Adrenal gland (tissue), 12 donors: ENCODE data around the gene CLEC7A. TPM values are rescaled to one million over a fixed set of nuclear protein-coding genes. Genes with fewer than 3 reads are reported as not detected.
A peak's percentile ranks its signal among the peaks of the same experiment; 100 is the strongest.

Source experiments
- DNase-seq, 7 donors: peaks; one replicate each; pipeline ENCODE4 v3.0.0-alpha.2; 2019 to 2020
- H3K27ac ChIP-seq, 5 donors: fragments of 200-600 bp; sonication (generic) in 4 of 5; 1 replicate in 3 of 5; 2 replicates in 2 of 5; pipeline versions ENCODE4 v1.5.1 to v1.8.0; 2016 to 2020; ENCODE audit warnings: mild to moderate bottlenecking in 1 of 5
- H3K27me3 ChIP-seq: fragments of 200-600 bp; 2 replicates; pipeline ENCODE4 v1.8.0; 2021
- H3K36me3 ChIP-seq, 2 donors: fragments of 200-600 bp; replicated peaks in 1 of 2; 1 replicate in 1 of 2; 2 replicates in 1 of 2; pipeline versions ENCODE4 v1.5.1 to v1.8.0; 2018 to 2022
- H3K4me1 ChIP-seq, 2 donors: fragments of 200-600 bp; replicated peaks in 1 of 2; 1 replicate in 1 of 2; 2 replicates in 1 of 2; pipeline versions ENCODE4 v1.5.1 to v1.8.0; 2018 to 2021
- H3K4me3 ChIP-seq, 4 donors: fragments of 200-600 bp; sonication (generic) in 3 of 4; one replicate each; pipeline ENCODE4 v1.5.1; 2016 to 2018
- H3K9me3 ChIP-seq, 3 donors: fragments of 200-600 bp; sonication (generic) in 1 of 3; replicated peaks in 1 of 3; 1 replicate in 2 of 3; 2 replicates in 1 of 3; pipeline versions ENCODE4 v1.5.1 to v1.8.0; 2016 to 2021
- POLR2A ChIP-seq, 2 donors: fragments of 450-650 bp; IDR thresholded peaks; one replicate each; pipeline ENCODE4 v1.6.1; 2017; ENCODE audit warnings: antibody characterized with exemption in 2 of 2, mild to moderate bottlenecking in 2 of 2, moderate library complexity in 1 of 2
- WGBS, 4 donors: extraction: QIAGEN DNeasy Blood & Tissue Kit in 2 of 4; methylation state at CpG; one replicate each; pipeline versions ENCODE4 v1.1.5 to v1.1.7; 2013 to 2017; 5-methylcytosine and 5-hydroxymethylcytosine counted together
- intact Hi-C, 2 donors: fragments of 100-400 bp; cut with DNase I; formaldehyde crosslinking; loops; one replicate each; pipeline versions ENCODE4 v1.14.1 to v1.15.0; 2022 to 2023
- polyA plus RNA-seq, 3 donors: library from polyadenylated mRNA; stranded (reverse); fragments of 200-250 nt in 2 of 3; fragments of 350-450 nt in 1 of 3; fragmentation: Illumina TruSeq in 1 of 3; extraction: RNeasy Lipid Tissue Mini Kit (QIAGEN cat#74804) in 1 of 3; gene quantifications; one replicate each; pipeline ENCODE4 v1.2.3, GENCODE V29; 2013 to 2014
- total RNA-seq, 9 donors: library from RNA; depleted of rRNA in 4 of 9; stranded (reverse); fragments of >200 nt in 4 of 9; fragments of 120-200 nt in 1 of 9; fragmentation: NEBNext Ultra II Directional in 1 of 9; extraction: Animal tissue kit (Norgen Biotek cat#: 25700) in 1 of 9; gene quantifications; one replicate each; pipeline versions ENCODE4 v1.1.0 to v1.2.4, GENCODE V29; 2013 to 2023
- TF ChIP-seq, protein P1 (sequence below), 6 experiments: fragments of 450-650 bp in 4 of 6; fragments of 200-600 bp in 2 of 6; sonication (generic) in 1 of 6; IDR thresholded peaks; 1 replicate in 5 of 6; 2 replicates in 1 of 6; pipeline versions ENCODE4 v1.5.1 to v1.8.0; 2016 to 2021; ENCODE audit warnings: antibody characterized with exemption in 6 of 6, mild to moderate bottlenecking in 2 of 6, moderate library complexity in 1 of 6
- donor health status: healthy with polysubstance abuse.
- donor health status: Bipolar disorder and iron deficiency.
- donor health status: DM: yes; HTN: yes; CAD: no.
- donor health status: DM: no; HTN: no; CAD: no.
- donor health status: DM: no; HTN: no; CAD: no.
- donor health status: DM: yes; HTN: yes; CAD: no.

The CLEC7A gene
- total and polyA plus RNA-seq, 12 donors: 3.3 to 23.6 (median 7.4) TPM

GRCh38 chr12:10102322-10102721 lies 27.7 kb downstream of the CLEC7A start:
- no peak overlapping the region for H3K4me3 ChIP-seq
- DNase-seq: peak in 3 of 7 donors; percentile 21 to 32 (median 22)
- intact Hi-C loops: no loop called here
- TF ChIP-seq, protein P1, sequence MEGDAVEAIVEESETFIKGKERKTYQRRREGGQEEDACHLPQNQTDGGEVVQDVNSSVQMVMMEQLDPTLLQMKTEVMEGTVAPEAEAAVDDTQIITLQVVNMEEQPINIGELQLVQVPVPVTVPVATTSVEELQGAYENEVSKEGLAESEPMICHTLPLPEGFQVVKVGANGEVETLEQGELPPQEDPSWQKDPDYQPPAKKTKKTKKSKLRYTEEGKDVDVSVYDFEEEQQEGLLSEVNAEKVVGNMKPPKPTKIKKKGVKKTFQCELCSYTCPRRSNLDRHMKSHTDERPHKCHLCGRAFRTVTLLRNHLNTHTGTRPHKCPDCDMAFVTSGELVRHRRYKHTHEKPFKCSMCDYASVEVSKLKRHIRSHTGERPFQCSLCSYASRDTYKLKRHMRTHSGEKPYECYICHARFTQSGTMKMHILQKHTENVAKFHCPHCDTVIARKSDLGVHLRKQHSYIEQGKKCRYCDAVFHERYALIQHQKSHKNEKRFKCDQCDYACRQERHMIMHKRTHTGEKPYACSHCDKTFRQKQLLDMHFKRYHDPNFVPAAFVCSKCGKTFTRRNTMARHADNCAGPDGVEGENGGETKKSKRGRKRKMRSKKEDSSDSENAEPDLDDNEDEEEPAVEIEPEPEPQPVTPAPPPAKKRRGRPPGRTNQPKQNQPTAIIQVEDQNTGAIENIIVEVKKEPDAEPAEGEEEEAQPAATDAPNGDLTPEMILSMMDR (IDR thresholded peaks at IDR 0.05): no peak
- TF ChIP-seq POLR2A (IDR thresholded peaks at IDR 0.05): no peak
- H3K27me3 ChIP-seq: no peaks in the 10 kb centered on the region
- H3K36me3 ChIP-seq: no peaks in the 10 kb centered on the region
- peaks cover 0 to 2% (median 0%) of the 10 kb centered on the region in 3 donors for H3K9me3 ChIP-seq
- peak overlapping the region in 1 of 5 donors; percentile 77 for H3K27ac ChIP-seq
- WGBS, 4 donors: 53 to 67% (median 62%) methylated on average over 1 to 2 of the region's 2 CpGs
- H3K4me1 ChIP-seq: peaks cover 0 to 13% of the 10 kb centered on the region in 2 donors

GRCh38 chr12:10101648-10102220 lies 28.3 kb downstream of the CLEC7A start:
- Histone ChIP-seq H3K9me3 (peaks cover 0 to 5% (median 0%) of the 10 kb centered on the region in 3 donors), H3K27ac (peak overlapping the region in 1 of 5 donors; percentile 77), H3K27me3 (no peaks in the 10 kb centered on the region), H3K4me3 (no peak overlapping the region), H3K36me3 (no peaks in the 10 kb centered on the region), H3K4me1 (peaks cover 0 to 13% of the 10 kb centered on the region in 2 donors)
- no peak for DNase-seq
- TF ChIP-seq POLR2A (IDR thresholded peaks at IDR 0.05): no peak
- TF ChIP-seq, protein P1 (IDR thresholded peaks at IDR 0.05): no peak
- intact Hi-C loops: no loop called here
- WGBS, 4 donors: 71 to 92% (median 78%) methylated on average over 1 of the region's 1 CpG

GRCh38 chr12:10101042-10101579 lies 28.9 kb downstream of the CLEC7A start:
- DNase-seq: peak in 3 of 7 donors; percentile 12 to 83 (median 30)
- intact Hi-C loops: no loop called here
- 40 to 51% (median 48%) methylated on average over 4 to 5 of the region's 5 CpGs for WGBS, 4 donors
- Histone ChIP-seq H3K4me1 (peaks cover 0 to 13% of the 10 kb centered on the region in 2 donors), H3K9me3 (peaks cover 0 to 5% (median 0%) of the 10 kb centered on the region in 3 donors), H3K27me3 (no peaks in the 10 kb centered on the region), H3K4me3 (no peak overlapping the region), H3K36me3 (no peaks in the 10 kb centered on the region), H3K27ac (peak overlapping the region in 2 of 5 donors; percentile 23 to 77)
- TF ChIP-seq POLR2A (IDR thresholded peaks at IDR 0.05): no peak
- TF ChIP-seq, protein P1 (IDR thresholded peaks at IDR 0.05): no peak

DNA sequence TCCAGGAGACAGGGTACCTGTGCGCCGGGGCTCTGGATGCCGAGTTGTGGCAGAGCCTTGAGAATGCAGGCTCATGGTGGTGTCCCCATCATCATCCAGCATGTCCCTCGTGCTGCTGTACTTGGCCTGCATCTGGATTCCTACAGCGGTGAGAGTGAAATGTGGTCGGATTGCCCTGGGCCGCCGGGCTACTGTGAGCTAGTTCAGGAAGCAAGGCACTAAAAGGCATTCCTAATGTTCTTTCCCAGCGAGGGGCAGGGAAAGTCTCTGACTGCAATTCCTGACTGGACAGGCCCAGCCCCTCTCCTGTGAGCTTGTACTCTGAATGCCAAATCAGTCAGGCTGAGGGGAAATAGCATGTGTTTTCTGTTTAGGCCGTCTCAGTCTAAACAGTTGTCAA lies 31.2 kb downstream of the CLEC7A start, which contains the start of gene CLEC1A:
Gene CLEC1A, minus strand, starts transcription at position 195 of the 400 bp plus-strand sequence. Its CDS starts 63 bp downstream, at position 132.
- peak in 5 of 7 donors; percentile 20 to 63 (median 35) for DNase-seq
- H3K4me3 ChIP-seq: peak within 1 kb of the TSS in 1 of 4 donors; percentile 29
- H3K27me3 ChIP-seq: no peaks in the 10 kb centered on the region
- 46 to 70% (median 55%) methylated on average over 10 of the region's 10 CpGs for WGBS, 4 donors
- peaks cover 0 to 5% (median 0%) of the 10 kb centered on the region in 3 donors for H3K9me3 ChIP-seq
- H3K4me1 ChIP-seq: peaks cover 0 to 19% of the 10 kb centered on the region in 2 donors
- peak within 1 kb of the TSS in 2 of 5 donors; percentile 19 to 82 for H3K27ac ChIP-seq
- intact Hi-C loops: no loop called here
- TF ChIP-seq, protein P1 (IDR thresholded peaks at IDR 0.05): no peak
- TF ChIP-seq POLR2A (IDR thresholded peaks at IDR 0.05): peak in 1 of 2 donors; percentile 34
- no peaks in the 10 kb centered on the region for H3K36me3 ChIP-seq
